Measurements from ENCODE around the gene HIPK2. TPM values are rescaled to one million over a fixed set of nuclear protein-coding genes. Genes with fewer than 3 reads are reported as not detected.

Gene HIPK2
- total RNA-seq, 1 experiment from 2014 or later: 35.2 TPM

GRCh38 chr7:139704308-139704879 lies 73.4 kb downstream of the HIPK2 start:
- Histone ChIP-seq H3K9me3 (ENCODE audit: insufficient read depth, low read depth) (no peaks in the 10 kb centered on the region), H2AFZ (no peak overlapping the region), H3K9me2 (ENCODE audit: insufficient read depth) (no peaks in the 10 kb centered on the region), H3K36me3 (ENCODE audit: low read depth) (no peaks in the 10 kb centered on the region), H3F3A (ENCODE audit: insufficient read depth, low read depth) (no peaks in the 10 kb centered on the region), H3K4me2 (no peak overlapping the region), H3K79me2 (ENCODE audit: low read depth) (no peaks in the 10 kb centered on the region), H4K20me1 (ENCODE audit: insufficient read depth) (0 out of 2 replicates have a peak, but pooled peaks cover 5% of the 10 kb centered on the region), H3K4me3 (no peak overlapping the region), H3K4me1 (replicated peaks; ENCODE audit: insufficient read depth) (no peaks in the 10 kb centered on the region), H3K27ac (no peak overlapping the region), H3K27me3 (ENCODE audit: insufficient read depth, low read depth) (no peaks in the 10 kb centered on the region)
- no peak for DNase-seq
- intact Hi-C loops (cut with micrococcal nuclease; ENCODE audit: unreplicated experiment): no loop called here
- ChIA-PET CTCF (no interaction called here), POLR2A (ENCODE audit: unreplicated experiment) (no interaction called here)
- BruUV-seq (replicated peaks): no TSS peak
- TF ChIP-seq EZH2 (IDR thresholded peaks at IDR 0.05; ENCODE audit: low read depth): no peak
- TF ChIP-seq, protein P1, sequence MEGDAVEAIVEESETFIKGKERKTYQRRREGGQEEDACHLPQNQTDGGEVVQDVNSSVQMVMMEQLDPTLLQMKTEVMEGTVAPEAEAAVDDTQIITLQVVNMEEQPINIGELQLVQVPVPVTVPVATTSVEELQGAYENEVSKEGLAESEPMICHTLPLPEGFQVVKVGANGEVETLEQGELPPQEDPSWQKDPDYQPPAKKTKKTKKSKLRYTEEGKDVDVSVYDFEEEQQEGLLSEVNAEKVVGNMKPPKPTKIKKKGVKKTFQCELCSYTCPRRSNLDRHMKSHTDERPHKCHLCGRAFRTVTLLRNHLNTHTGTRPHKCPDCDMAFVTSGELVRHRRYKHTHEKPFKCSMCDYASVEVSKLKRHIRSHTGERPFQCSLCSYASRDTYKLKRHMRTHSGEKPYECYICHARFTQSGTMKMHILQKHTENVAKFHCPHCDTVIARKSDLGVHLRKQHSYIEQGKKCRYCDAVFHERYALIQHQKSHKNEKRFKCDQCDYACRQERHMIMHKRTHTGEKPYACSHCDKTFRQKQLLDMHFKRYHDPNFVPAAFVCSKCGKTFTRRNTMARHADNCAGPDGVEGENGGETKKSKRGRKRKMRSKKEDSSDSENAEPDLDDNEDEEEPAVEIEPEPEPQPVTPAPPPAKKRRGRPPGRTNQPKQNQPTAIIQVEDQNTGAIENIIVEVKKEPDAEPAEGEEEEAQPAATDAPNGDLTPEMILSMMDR (conservative IDR thresholded peaks at IDR 0.05): no peak

DNA sequence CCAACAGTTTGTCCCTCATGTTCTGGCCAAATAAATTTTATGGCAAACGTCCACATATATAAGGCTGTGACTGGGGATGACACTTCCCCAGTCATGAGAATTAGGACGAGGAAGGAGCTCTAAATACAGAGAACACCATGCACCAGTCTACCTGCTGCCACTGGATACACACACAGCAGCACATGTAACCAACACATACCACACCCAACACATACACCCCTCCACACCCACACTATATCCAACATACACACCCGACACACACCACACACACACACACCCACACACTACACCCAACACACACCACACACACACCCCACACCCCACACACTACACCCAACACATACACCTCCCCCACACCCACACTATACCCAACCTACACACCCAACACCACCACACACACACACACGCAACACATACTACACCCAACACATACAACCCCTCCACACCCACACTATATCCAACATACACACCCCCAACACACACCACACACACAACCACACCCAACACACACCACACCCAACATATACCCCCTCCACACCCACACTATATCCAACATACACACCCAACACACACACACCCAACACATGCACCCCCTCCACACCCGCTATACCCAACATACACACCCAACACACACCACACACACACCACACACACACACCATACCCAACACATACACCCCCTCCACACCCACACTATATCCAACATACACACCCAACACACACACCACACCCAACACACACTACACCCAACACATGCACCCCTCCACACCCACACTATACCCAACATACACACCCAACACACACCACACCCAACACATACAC lies 74.1 kb downstream of the HIPK2 start:
- Histone ChIP-seq H2AFZ (no peak overlapping the region), H3F3A (ENCODE audit: insufficient read depth, low read depth) (no peaks in the 10 kb centered on the region), H3K4me3 (no peak overlapping the region), H3K79me2 (ENCODE audit: low read depth) (no peaks in the 10 kb centered on the region), H4K20me1 (ENCODE audit: insufficient read depth) (0 out of 2 replicates have a peak, but pooled peaks cover 5% of the 10 kb centered on the region), H3K4me2 (no peak overlapping the region), H3K9me2 (ENCODE audit: insufficient read depth) (no peaks in the 10 kb centered on the region), H3K36me3 (ENCODE audit: low read depth) (no peaks in the 10 kb centered on the region), H3K27ac (no peak overlapping the region), H3K9me3 (ENCODE audit: insufficient read depth, low read depth) (no peaks in the 10 kb centered on the region), H3K27me3 (ENCODE audit: insufficient read depth, low read depth) (no peaks in the 10 kb centered on the region), H3K4me1 (replicated peaks; ENCODE audit: insufficient read depth) (no peaks in the 10 kb centered on the region)
- DNase-seq: no peak
- intact Hi-C loops (cut with micrococcal nuclease; ENCODE audit: unreplicated experiment): no loop called here
- TF ChIP-seq, protein P1 (conservative IDR thresholded peaks at IDR 0.05): no peak
- no peak for TF ChIP-seq EZH2 (IDR thresholded peaks at IDR 0.05; ENCODE audit: low read depth)
- no TSS peak for BruUV-seq (replicated peaks)
- ChIA-PET CTCF (no interaction called here), POLR2A (ENCODE audit: unreplicated experiment) (no interaction called here)

- POLR2A ChIA-PET (ENCODE audit: unreplicated experiment): no interaction called here
- Histone ChIP-seq H3K27me3 (ENCODE audit: insufficient read depth, low read depth) (no peaks in the 10 kb centered on the region), H3K4me3 (no peak overlapping the region), H3F3A (ENCODE audit: insufficient read depth, low read depth) (no peaks in the 10 kb centered on the region), H3K9me3 (ENCODE audit: insufficient read depth, low read depth) (no peaks in the 10 kb centered on the region), H4K20me1 (ENCODE audit: insufficient read depth) (0 out of 2 replicates have a peak, but pooled peaks cover 5% of the 10 kb centered on the region), H2AFZ (no peak overlapping the region), H3K36me3 (ENCODE audit: low read depth) (0 out of 2 replicates have a peak, but pooled peaks cover 4% of the 10 kb centered on the region), H3K27ac (no peak overlapping the region), H3K4me1 (replicated peaks; ENCODE audit: insufficient read depth) (no peaks in the 10 kb centered on the region), H3K9me2 (ENCODE audit: insufficient read depth) (no peaks in the 10 kb centered on the region), H3K4me2 (no peak overlapping the region), H3K79me2 (ENCODE audit: low read depth) (no peaks in the 10 kb centered on the region)
- CTCF ChIA-PET: no interaction called here
- DNase-seq: no peak
- intact Hi-C loops (cut with micrococcal nuclease; ENCODE audit: unreplicated experiment): no loop called here
- TF ChIP-seq EZH2 (IDR thresholded peaks at IDR 0.05; ENCODE audit: low read depth): no peak
- TF ChIP-seq, protein P1 (conservative IDR thresholded peaks at IDR 0.05): no peak
- no TSS peak for BruUV-seq (replicated peaks)
These were observed 74.8 kb downstream of the HIPK2 start for GRCh38 chr7:139702811-139703486.
